ENCODE measurements around the gene GJC1. TPM values are rescaled to one million over a fixed set of nuclear protein-coding genes. Genes with fewer than 3 reads are reported as not detected.

The GJC1 gene
- total and polyA plus RNA-seq, 9 donors, result 1.3 to 18.4 (median 4.3) TPM

GRCh38 chr17:44749980-44750318 lies 80.1 kb downstream of the GJC1 start:
- Histone ChIP-seq H3K27me3 (no peaks in the 10 kb centered on the region), H3K4me3 (peak overlapping the region; percentile 23), H3K36me3 (no peaks in the 10 kb centered on the region), H3K4me1 (ENCODE audit: insufficient read depth) (no peaks in the 10 kb centered on the region), H3K27ac (no peak overlapping the region), H3K9me3 (no peaks in the 10 kb centered on the region)
- WGBS, 3 donors, result 22 to 44% (median 37%) methylated on average over 9 of the region's 9 CpGs
- intact Hi-C loops (cut with DNase I), result no loop called here
- DNase-seq, result no peak
- TF ChIP-seq CTCF (IDR thresholded peaks at IDR 0.05) (no peak), POLR2A (IDR thresholded peaks at IDR 0.05) (no peak), EP300 (IDR thresholded peaks at IDR 0.05) (no peak)

GRCh38 chr17:44749076-44749979 lies 80.8 kb downstream of the GJC1 start:
- H3K9me3 ChIP-seq, result no peaks in the 10 kb centered on the region
- WGBS, 3 donors, result 36 to 55% (median 49%) methylated on average over 17 to 19 of the region's 19 CpGs
- intact Hi-C loops (cut with DNase I), result no loop called here
- H3K27me3 ChIP-seq, result no peaks in the 10 kb centered on the region
- DNase-seq, result peak in 2 of 5 donors; percentile 47 to 60
- H3K36me3 ChIP-seq, result no peaks in the 10 kb centered on the region
- H3K27ac ChIP-seq, result no peak overlapping the region
- peak overlapping the region; percentile 23 for H3K4me3 ChIP-seq
- H3K4me1 ChIP-seq (ENCODE audit: insufficient read depth), result no peaks in the 10 kb centered on the region
- no peak for TF ChIP-seq POLR2A (IDR thresholded peaks at IDR 0.05)
- no peak for TF ChIP-seq EP300 (IDR thresholded peaks at IDR 0.05)
- no peak for TF ChIP-seq CTCF (IDR thresholded peaks at IDR 0.05)

Other genes starting within 250 kb of the GJC1 start
- gene MEIOC, start 173.8 kb downstream of the GJC1 start, total RNA-seq, result not detected
- gene MEIOC, start 173.8 kb downstream of the GJC1 start, polyA plus RNA-seq, result under 1 TPM in 1 of 2 donors, not detected in 1; 0.07 TPM
- 10 to 100 TPM in 6 of 7 donors, 1 to 10 TPM in 1; 9.8 to 15.1 (median 11.3) TPM for gene CCDC43, start 140.5 kb downstream of the GJC1 start, total RNA-seq
- 10 to 100 TPM in 1 of 2 donors, 1 to 10 TPM in 1; 8.4 to 14.9 TPM for gene CCDC43, start 140.5 kb downstream of the GJC1 start, polyA plus RNA-seq
- gene DBF4B, start 121.6 kb downstream of the GJC1 start, total RNA-seq, result 1 to 10 TPM; 3.1 to 9.7 (median 6.7) TPM
- 1 to 10 TPM; 5.6 to 6.8 TPM for gene DBF4B, start 121.6 kb downstream of the GJC1 start, polyA plus RNA-seq
- gene ADAM11, start 71.3 kb downstream of the GJC1 start, total RNA-seq, result 1 to 10 TPM in 4 of 7 donors, under 1 TPM in 3; 0.12 to 2.3 (median 1.5) TPM
- 1 to 10 TPM in 1 of 2 donors, under 1 TPM in 1; 0.17 to 1.1 TPM for gene ADAM11, start 71.3 kb downstream of the GJC1 start, polyA plus RNA-seq
- gene HIGD1B, start 17.6 kb upstream of the GJC1 start, total RNA-seq, result 1 to 10 TPM; 1.1 to 5.6 (median 2.0) TPM
- gene HIGD1B, start 17.6 kb upstream of the GJC1 start, polyA plus RNA-seq, result 1 to 10 TPM; 6.3 to 6.8 TPM
- gene EFTUD2, start 69.2 kb upstream of the GJC1 start, total RNA-seq, result 10 to 100 TPM; 28.4 to 78.7 (median 62.5) TPM
- 100 to 1,000 TPM in 1 of 2 donors, 10 to 100 TPM in 1; 22.2 to 111 TPM for gene EFTUD2, start 69.2 kb upstream of the GJC1 start, polyA plus RNA-seq
- gene GFAP, start 85.2 kb upstream of the GJC1 start, total RNA-seq, result 1 to 10 TPM in 2 of 7 donors, under 1 TPM in 4, not detected in 1; 0.08 to 1.8 (median 0.49) TPM
- gene GFAP, start 85.2 kb upstream of the GJC1 start, polyA plus RNA-seq, result under 1 TPM; 0.27 to 0.97 TPM
- under 1 TPM in 4 of 7 donors, not detected in 3; 0.10 to 0.79 (median 0.20) TPM for gene KIF18B, start 117.5 kb upstream of the GJC1 start, total RNA-seq
- gene KIF18B, start 117.5 kb upstream of the GJC1 start, polyA plus RNA-seq, result under 1 TPM; 0.13 to 0.19 TPM
- 1 to 10 TPM in 3 of 7 donors, under 1 TPM in 2, not detected in 2; 0.20 to 6.0 (median 1.1) TPM for gene C1QL1, start 138.0 kb upstream of the GJC1 start, total RNA-seq
- gene C1QL1, start 138.0 kb upstream of the GJC1 start, polyA plus RNA-seq, result under 1 TPM in 1 of 2 donors, not detected in 1; 0.64 TPM
- gene DCAKD, start 221.3 kb upstream of the GJC1 start, total RNA-seq, result 10 to 100 TPM; 30.9 to 62.3 (median 48.0) TPM
- 10 to 100 TPM; 19.8 to 27.0 TPM for gene DCAKD, start 221.3 kb upstream of the GJC1 start, polyA plus RNA-seq
- gene NMT1, start 231.0 kb upstream of the GJC1 start, total RNA-seq, result 10 to 100 TPM; 25.5 to 91.4 (median 79.3) TPM
- gene NMT1, start 231.0 kb upstream of the GJC1 start, polyA plus RNA-seq, result 10 to 100 TPM; 23.0 to 66.5 TPM

All from ovary (tissue), 9 donors.